ENCODE results near the gene RAB1A.
"Not testable (repeated sequence)": the region's sequence is repeated elsewhere in the genome, so short reads cannot be mapped to it uniquely, and the experiment has no call there.

RAB1A gene

DNA sequence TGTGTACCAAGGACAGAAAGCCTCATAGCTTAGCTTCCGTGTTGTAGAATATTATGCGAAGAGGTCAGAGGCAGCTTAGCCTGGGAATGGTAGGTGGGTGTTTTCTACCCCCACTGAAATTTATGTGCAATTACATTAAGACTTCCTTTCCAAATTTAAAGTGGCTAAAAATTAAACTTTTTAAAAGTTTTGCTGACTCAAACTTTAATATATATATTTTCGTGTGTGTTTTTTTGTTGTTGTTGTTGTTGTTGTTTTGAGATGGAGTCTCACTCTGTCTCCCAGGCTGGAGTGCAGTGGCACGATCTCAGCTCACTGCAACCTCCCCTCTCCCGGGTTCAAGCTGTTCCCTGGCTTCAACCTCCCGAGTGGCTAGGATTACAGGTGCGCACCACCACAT lies 4.3 kb upstream of the RAB1A start:
- DNase-seq (ENCODE audit: low read depth) = no peak

DNA sequence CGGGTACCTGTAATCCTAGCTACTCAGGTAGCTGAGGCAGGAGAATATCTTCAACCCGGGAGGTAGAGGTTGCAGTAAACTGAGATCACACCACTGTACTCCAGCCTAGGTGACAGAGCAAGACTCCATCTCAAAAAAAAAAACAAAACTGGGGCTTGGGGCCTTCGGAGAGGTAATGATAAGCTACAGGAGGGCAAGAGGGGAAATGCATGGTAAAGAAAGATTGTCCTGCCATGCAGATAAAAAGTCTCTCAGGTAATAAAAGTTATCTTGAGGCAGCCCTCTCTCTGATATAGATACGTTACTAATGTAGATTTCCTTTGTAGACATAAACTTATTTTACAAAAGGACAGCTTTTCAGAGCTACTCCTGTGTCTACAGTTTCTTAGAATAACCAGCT lies 3.7 kb upstream of the RAB1A start:
- no peak for DNase-seq (ENCODE audit: low read depth)

DNA sequence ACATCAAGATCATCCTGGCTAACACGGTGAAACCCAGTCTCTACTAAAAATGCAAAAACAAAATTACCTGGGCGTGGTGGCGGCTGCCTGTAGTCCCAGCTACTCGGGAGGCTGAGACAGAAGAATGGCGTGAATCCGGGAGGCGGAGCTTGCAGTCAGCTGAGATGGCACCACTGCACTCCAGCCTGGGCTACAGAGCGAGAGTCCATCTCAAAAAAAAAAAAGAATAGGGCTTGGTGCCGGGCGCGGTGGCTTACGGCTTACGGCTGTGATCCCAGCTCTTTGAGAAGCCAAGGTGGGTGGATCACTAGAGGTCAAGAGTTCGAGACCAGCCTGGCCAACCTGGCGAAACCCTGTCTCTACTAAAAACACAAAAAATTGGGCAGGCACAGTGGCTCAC lies 3.0 kb upstream of the RAB1A start:
- not testable (repeated sequence) for DNase-seq (ENCODE audit: low read depth)

DNA sequence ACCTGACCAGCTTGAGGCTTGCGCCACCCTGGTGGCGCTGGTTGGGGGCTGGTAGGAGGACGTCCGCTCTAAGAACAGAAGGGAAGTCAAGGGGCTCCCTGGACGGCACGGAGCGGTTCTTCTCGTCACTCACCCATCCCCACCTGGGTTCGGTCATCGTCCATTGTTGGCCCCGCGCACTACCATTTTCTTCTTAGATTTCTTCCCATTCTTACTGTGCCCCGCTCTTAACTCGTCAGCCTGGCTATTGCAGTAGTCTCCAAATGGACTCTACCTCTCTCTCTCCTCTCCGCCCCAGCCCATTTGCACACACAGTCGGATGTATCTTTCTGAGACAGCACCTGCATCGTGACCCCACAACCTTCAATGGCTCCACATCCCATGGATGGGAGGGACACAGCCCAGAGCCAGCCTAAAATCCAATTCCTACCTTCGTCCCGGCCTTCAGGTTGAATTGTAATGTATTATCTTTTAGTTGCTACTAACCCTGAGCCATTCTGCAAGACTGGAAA lies 814 bp upstream of the RAB1A start:
- DNase-seq (ENCODE audit: low read depth) = no peak

DNA sequence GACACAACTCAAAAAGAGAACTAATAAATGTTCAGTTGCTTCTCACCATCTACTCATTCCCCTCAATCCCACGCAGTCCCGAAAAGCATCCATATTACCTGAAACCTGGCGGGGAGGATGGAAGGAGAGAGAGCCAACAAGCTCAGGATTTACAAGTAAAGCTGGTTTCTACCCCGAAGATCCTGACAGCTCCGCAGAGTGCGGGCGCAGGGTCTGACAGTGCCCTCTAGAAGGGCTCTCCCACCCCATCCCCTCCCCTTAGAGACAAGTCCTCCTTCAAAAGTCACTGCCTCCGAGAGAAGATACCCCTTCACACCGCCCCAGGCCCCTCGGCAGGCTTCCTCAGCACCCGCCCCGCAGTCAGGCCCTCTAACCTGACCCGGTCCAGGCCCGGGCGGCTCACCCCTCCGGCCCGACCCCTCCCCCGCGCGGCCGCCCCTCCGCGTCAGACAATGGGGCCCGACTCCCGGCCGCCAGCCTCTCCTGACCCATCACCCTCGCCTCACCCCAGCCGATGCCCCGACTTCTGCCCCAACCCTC lies 550 bp downstream of the RAB1A start:
- peak; percentile 5 for DNase-seq (ENCODE audit: low read depth)

DNA sequence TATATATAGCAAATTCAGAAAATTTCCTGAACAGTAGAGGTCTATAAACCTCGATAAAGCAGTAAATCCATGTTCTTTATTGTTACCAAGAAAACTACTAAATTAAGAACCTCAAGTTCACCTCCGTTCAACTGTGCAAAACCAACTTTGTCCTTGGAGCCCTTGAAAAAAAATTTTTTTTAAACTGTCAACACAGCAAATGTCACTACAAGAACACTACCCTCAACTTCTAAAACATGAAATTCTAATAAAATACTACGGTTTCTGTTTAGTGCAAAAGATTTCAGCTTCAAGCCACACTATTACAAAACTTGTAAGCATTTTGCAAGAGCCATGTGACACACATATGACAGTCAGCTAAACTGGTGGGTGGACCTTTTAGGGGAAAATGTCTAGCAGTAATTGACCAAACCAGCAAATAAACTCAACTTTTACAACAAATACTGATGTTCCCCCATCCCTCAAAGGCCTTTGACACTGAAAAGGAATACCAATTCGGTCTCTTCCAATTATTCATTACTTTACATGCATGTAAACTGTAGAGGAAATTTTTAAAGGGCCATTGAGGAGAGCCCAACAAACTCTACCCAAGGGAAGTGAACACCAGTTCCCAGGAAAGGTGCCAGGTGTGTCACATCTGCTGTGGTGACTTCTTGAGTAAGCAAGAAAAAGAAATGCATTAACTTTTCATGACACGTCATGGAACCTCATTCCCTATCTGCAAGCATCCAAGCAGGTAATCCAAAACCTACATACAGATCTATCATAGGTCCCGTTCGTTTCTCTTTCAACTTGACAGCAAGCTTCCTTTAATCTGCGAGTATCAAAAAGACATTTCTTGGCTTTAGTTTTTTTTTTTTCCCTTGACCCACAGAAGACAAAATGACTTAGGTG lies 1.4 kb downstream of the RAB1A start:
- no peak for DNase-seq (ENCODE audit: low read depth)

DNA sequence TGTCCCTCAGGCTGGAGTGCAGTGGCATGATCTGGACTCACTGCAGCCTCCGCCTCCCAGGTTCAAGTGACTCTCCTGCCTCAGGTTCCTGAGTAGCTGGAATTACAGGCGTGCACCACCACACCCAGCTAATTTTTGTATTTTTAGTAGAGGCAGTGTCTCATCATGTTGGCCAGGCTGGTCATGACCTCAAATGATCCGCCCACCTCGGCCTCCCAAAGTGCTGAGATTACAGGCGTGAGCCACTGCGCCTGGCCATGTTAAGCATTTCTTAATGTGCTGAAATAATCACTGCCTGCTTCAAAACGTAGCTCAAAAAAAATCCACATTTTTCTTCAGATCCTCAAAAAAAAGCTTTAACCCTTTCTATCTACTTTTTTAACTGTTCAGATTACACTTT lies 4.4 kb downstream of the RAB1A start:
- not testable (repeated sequence) for DNase-seq (ENCODE audit: low read depth)

DNA sequence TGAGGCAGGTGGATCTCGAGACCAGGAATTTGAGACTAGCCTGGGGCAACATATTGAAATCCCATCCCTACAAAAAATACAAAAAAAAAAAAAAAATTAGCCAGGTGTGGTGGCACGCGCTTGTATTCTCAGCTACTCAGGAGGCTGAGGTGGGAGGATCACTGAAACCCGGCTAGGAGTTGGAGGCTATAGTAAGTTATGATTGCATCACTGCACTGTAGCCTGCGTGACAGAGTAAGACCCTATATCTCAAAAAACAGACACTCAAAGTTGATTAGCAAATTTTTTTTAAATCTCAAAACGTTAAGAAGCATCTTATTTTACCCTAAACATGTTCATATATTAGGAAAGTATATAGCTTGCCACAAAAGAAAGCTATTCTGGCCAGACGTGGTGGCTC lies 7.6 kb downstream of the RAB1A start:
- DNase-seq (ENCODE audit: low read depth) = no peak

DNA sequence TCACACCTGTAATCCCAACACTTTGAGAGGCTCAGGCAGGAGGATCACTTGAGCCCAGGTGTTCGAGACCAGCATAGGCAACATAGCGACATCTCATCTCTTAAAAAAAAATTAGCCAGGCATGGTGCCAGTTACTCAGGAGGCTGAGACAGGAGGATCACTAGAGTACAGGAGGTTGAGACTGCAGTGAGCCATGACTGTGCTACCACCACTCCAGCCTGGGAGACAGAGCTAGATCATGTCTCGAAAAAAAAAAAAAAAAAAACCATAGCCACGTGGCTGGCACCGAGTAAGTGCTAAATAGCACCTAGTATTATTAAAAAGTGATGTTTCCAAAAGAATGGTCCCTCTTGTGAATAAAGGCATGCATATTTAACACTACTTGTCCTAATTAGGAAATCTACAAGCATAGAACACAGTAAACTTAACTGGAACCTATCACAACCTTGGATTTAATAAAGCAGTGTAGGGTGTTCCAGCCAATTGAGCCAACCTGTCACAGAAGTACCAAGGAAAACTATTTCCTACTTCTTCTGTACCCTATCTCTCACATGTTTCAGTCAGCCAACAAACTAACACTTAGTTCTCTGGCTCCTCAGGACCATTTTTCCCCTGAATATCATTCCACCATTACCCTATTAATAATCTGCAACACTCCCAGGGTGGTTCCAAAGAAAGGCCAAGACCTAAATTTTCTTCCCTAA lies 8.8 kb downstream of the RAB1A start:
- no peak for DNase-seq (ENCODE audit: low read depth)

DNA sequence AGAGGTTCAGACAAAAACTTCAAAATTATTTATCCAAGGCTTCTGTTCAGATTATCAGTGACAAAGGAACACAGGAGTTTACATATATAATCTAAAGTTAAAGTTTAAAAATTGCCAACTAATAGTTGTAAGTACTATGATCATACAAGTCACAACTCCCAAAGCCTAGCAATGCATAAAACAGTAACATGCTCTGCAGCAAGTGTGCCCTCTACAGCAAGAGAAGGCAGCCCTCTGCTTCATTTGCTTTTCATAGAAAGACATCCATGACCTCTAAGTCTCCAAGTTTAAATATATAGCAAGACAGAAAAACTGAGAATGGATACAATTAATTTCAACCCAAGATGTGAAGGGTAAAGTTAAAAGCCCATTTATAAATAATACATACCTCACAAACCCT lies 13.3 kb downstream of the RAB1A start:
- no peak for DNase-seq (ENCODE audit: low read depth)

DNA sequence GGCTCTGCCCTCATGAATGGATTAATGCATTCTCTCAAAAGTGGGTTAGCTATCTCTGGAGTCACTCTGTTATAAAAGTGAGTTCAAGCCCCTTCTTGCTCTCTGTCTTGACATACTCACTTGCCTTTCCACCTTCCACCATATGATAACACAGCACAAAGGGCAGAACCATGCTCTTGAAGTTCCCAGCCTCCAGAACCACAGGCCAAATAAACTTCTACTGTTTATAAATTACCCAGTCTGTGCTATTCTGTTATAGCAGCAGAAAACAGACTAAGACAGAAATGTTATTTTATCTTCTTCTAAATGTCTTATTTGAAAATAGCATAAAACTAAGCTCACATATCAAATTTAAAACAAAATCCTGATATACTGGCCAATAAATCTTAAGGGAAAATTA lies 15.0 kb downstream of the RAB1A start:
- DNase-seq (ENCODE audit: low read depth) = no peak

DNA sequence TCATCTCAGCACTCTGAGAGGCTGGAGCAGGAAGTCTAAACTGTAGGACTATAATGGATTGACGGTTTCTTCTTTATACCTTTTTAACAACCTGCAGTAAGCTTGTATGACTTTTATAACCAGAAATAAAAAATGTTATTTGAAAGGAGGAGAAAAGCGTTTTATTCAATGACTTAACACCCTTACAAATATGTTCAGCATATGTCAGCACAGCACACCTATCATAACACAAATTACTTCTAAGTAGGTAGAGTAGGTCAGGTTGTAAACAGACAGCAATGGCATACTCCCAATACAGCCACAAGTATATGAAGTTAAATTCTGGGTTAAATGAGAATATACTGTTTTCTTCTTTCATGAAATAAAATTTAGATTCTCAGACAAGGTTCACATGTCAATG lies 16.1 kb downstream of the RAB1A start:
- no peak for DNase-seq (ENCODE audit: low read depth)

DNA sequence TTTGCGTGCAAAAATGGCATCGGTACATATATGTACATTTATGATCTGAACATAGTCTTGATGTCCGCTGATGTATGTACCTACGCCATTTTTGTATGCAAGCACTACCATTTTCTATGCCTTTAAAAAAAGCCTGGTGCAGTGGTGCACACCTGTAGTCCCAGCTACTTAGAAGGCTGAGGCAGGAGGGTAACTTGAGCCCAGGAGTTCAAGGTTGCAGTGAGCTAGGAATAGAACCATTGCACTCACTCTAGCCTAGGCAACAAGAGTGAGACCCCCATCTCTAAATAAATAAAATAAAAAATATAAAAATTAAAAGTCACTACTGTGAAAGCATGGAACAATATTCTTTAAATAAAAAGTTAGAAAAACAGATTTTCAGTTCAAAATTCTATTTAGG lies 16.7 kb downstream of the RAB1A start:
- no peak for DNase-seq (ENCODE audit: low read depth)

DNA sequence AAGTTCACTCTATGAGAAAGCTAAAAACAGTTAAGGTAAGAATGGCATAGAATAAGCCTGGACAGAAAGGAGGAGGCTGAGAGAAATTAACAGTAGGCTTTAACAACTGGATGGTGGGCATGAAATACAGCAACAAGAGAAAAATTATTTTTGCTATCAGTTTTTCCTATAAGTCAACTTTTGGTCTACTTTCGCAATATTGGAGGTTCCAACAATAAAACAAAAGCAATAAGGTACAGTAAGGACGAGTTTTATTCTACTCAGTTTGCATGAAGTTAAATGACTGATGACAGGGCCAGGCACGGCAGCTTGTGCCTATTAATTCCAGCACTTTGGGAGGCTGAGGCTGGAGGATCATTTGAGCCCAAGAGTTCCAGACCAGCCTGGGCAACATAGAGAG lies 17.3 kb downstream of the RAB1A start:
- no peak for DNase-seq (ENCODE audit: low read depth)

DNA sequence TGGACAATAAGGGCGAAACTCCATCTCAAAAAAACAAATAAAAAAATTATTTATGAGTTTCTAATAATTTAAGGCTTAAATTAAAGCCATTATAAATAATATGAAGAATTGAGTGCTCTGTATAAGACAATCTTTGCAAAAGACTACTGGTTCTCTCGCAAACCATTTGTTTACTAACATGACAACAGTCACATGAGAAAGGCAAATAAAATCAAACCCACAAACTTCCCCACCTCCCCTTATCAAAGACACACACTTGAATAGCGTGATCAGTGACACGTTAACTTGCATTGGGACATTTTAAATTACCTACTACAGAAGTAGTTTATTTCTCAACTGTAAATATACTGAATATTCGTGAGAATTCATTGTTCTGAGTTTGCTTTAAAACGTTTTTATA lies 21.1 kb downstream of the RAB1A start:
- DNase-seq (ENCODE audit: low read depth) = no peak

DNA sequence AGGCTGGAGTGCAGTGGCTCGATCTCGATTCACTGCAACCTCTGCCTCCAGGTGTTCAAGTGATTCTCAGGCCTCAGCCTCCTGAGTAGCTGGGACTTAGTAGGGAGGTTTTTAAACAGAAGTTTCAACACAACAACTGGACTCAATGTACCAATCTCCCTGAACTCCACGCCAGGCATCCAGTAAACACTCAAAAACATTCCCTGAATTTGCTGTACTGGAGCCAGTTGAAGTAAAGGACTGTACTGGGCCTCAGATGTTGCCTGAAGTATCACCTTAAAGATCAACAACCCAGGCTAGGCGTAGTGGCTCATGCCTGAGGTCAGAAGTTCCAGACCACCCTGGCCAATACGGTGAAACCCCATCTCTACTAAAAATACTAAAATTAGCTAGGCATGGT lies 22.4 kb downstream of the RAB1A start:
- DNase-seq (ENCODE audit: low read depth) = no peak

DNA sequence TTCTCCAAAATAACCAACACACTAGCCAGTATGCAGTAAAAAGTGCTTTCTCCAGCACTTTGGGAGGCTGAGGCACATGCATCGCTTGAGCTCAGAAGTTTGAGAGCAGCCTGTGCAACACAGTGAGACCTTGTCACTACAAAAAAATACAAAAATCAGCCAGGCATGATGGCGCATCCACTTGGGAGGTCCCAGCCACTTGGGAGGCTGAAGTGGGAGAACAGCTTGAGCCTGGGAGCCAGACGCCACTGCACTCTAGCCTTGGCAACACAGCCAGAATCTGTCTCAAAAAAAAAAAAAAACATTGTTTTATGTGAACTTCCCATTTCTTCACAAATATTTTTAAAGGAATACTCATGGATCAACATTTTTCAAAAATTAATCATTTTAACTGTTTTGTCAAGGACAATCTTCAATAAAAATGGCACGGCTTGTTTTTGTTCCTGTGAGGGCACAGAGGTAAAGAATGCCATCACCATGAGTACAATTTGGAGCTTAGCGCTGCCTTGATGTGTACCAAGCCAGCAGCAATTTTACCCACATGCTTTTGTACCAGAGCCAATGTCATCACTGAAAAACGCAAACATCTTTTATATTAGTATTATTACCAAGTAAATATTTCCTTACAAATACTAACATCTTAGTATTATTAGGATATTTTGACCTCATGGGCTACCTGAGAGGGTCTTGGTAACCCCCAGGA lies 26.7 kb downstream of the RAB1A start:
- no peak for DNase-seq (ENCODE audit: low read depth)

DNA sequence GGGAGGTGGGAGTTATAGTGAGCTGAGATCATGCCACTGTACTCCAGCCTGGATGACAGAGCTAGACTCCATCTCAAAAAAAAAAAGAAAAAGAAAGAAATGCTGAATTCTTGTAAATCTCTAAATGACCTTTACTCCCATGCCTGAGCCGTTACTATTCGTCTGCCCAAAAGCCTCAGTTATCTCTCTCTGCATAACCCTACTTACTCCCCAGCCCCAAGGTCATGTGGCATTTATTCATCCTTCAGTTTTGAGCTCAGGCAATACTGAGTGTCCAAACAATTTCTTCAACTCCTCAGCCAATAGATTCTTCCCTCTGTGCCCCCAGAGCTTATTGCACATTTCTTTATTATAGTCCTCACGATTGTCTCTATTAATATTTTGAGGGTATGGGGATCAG lies 28.8 kb downstream of the RAB1A start:
- no peak for DNase-seq (ENCODE audit: low read depth)

DNA sequence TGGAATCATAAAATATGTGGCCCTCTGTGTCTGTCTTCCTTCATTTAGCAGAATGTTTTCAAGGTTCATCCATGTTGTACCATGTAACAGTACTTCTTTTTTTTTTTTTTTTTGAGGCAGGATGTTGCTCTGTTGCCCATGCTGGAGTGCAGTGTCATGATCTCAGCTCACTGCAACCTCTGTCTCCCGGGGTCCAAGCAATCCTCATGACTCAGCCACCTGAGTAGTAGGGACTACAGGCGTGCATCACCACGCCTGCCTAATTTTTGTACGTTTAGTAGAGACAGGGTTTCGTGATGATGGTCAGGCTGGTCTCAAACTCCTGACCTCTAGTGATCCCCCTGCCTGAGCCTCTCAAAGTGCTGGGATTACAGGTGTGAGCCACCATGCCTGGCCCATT lies 31.2 kb downstream of the RAB1A start:
- no peak for DNase-seq (ENCODE audit: low read depth)

DNA sequence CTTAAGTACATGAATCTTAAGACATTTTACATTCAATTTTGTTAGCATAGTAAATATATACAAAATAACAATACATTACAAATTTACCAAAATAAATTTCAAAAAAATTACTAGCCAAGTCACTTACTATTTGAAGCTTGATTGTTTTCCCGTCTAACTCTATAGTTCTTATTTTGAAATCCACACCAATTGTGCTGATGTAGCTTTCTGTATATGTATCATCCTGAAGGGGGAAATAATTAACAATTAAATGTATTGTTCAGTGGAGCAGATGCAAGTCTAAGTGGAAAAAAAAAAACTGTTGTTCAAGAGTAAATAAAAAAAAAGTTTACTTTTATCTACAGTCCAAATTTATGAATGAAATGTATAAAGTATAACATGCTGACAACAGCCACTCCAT lies 32.1 kb downstream of the RAB1A start:
- no peak for DNase-seq (ENCODE audit: low read depth)

DNA sequence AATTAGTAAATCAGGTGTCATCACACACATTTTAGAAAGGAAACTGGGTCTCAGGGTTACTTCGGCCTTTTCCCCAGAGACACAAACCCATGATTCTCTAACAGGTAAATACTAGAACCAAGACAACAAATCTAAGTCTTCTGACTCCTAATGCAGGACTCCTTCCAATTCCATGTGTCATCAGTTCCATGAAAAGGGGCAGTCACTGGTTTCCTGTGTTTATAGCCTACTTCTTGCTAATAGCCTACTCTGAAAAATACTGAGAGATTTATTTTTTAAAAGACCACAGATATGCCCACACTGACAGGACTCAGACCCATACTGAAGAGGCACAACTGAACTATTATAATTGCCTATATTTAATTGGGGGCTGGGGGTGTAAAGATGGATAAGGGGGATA lies 33.0 kb downstream of the RAB1A start:
- no peak for DNase-seq (ENCODE audit: low read depth)

DNA sequence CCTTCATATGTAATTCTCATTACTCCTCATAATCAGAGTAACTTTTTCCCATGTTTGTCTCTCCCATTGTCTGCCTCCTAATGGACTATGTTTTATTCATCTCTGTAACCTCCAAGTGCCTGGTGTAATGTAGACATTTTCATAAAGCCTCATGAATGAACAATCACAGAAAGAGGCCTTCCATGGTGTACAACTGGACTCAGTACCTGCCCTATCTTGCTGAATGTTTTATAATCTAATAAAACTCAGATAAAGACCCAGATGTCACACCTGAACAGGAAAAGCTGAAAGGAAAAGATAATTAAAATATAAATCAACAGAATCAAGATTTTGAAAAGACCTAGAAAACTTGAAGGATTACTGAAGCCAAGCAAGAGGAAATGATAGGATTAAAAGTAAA lies 36.7 kb downstream of the RAB1A start:
- no peak for DNase-seq (ENCODE audit: low read depth)

DNA sequence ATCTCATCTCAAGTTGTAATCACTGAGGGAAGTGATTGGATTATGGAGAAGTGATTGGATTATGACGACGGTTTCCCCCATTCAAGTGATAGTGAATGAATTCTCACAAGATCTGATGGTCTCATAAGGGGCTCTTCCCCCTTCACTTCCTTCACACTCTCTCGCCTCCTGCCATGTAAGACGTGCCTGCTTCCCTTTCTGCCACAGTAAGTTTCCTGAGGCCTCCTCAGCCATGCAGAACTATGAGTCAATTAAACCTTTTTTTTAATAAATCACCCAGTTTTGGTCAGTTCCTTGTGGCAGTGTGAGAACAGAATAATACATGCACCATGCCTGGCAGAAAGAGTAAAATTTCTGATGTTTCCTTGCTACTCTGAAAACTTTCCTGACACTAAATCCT lies 37.1 kb downstream of the RAB1A start:
- no peak for DNase-seq (ENCODE audit: low read depth)
